Neural progenitor cell (in vitro differentiated cells): Measurements from ENCODE around the gene REV3L.

Experiments
- CTCF ChIP-seq: fragments of 200-600 bp; sonication (generic); IDR thresholded peaks from 2 replicates; pipeline ENCODE4 v1.5.1; 2017; ENCODE audit warnings: antibody characterized with exemption, mild to moderate bottlenecking
- EZH2 ChIP-seq: fragments of 200-600 bp; sonication (generic); IDR thresholded peaks from 2 replicates; pipeline ENCODE4 v1.6.1; 2017; ENCODE audit warnings: antibody characterized with exemption, mild to moderate bottlenecking, moderate library complexity

GRCh38 chr6:111250791-111251354, 232.1 kb downstream of the REV3L start:
- TF ChIP-seq CTCF (no peak), EZH2 (no peak)
